HepG2 (cell line): ENCODE measurements around the gene TSPAN13. TPM values are rescaled to one million over a fixed set of nuclear protein-coding genes. Genes with fewer than 3 reads are reported as not detected.

Experiments
- ATAC-seq: fragments of 200-7000 bp; cut with Tn5 transposase; 3 replicates; pipeline ENCODE4 v1.9.1; 2020; ENCODE audit warnings: mild to moderate bottlenecking, moderate library complexity
- BruUV-seq: library from RNA; stranded (reverse); fragments of 400-500 nt; replicated peaks from 2 replicates; lab custom pipeline; 2021; lab: Mats Ljungman, UMichigan
- CTCF ChIA-PET: fragments of 300-600 bp; formaldehyde crosslinking; extraction: SDS; loops from one replicate; lab custom pipeline; 2021; ENCODE audit warnings: low total read pairs, inconsistent platforms, low intra/inter-chr PET ratio; lab: Yijun Ruan, JAX
- POLR2A ChIA-PET: fragments of 350-600 bp; sonication (Branson Sonifier 250); formaldehyde crosslinking; loops from one replicate; lab custom pipeline; 2020; ENCODE audit warnings: antibody characterized with exemption, inconsistent platforms; lab: Yijun Ruan, JAX
- DNase-seq: peaks from one replicate; pipeline ENCODE4 v3.0.0-alpha.2; 2015; ENCODE audit warnings: low spot score
- FAIRE-seq: peaks from 3 replicates; lab custom pipeline; 2011; peaks lifted over from hg19 to GRCh38; lab: Jason Lieb, UNC
- H2AFZ ChIP-seq: one replicate; pipeline ENCODE4 v1.6.1; 2011; ENCODE audit warnings: low read length, inconsistent platforms
- H3K27ac ChIP-seq: fragments of 300-600 bp; 3 replicates; pipeline ENCODE4 v1.8.0; 2011; ENCODE audit warnings: mixed run types, mild to moderate bottlenecking, mixed read lengths, low read length, inconsistent platforms; ENCODE audit not compliant: insufficient read depth; ENCODE audit errors: extremely low read length
- H3K27me3 ChIP-seq, 2 experiments: fragments of 200-600 bp in 1 of 2; 2 replicates in 1 of 2; 3 replicates in 1 of 2; pipeline versions ENCODE4 v1.6.0 to v1.8.0; 2011; ENCODE audit warnings: low read length in 2 of 2, mild to moderate bottlenecking in 2 of 2, moderate library complexity in 2 of 2, inconsistent platforms in 1 of 2; ENCODE audit not compliant: insufficient read depth in 2 of 2, control insufficient read depth in 1 of 2
- H3K36me3 ChIP-seq, 2 experiments: fragments of 200-600 bp in 1 of 2; replicated peaks in 1 of 2; 2 replicates in 1 of 2; 3 replicates in 1 of 2; pipeline versions ENCODE4 v1.5.1 to v1.8.0; 2011; ENCODE audit warnings: low read length in 2 of 2, inconsistent platforms in 1 of 2; ENCODE audit not compliant: insufficient read depth in 2 of 2, control insufficient read depth in 1 of 2
- H3K4me1 ChIP-seq: 2 replicates; pipeline ENCODE4 v1.5.1; 2012; ENCODE audit warnings: low read length, inconsistent platforms; ENCODE audit not compliant: insufficient read depth
- H3K4me2 ChIP-seq: 2 replicates; pipeline ENCODE4 v1.6.0; 2011; ENCODE audit warnings: low read depth, low read length, inconsistent platforms
- H3K4me3 ChIP-seq, 3 experiments: fragments of 200-600 bp in 1 of 3; sonication (generic), shearing (Covaris generic) in 1 of 3; replicated peaks in 1 of 3; 2 replicates each; pipeline ENCODE4 v1.5.1; 2011 to 2016; ENCODE audit warnings: low read length in 3 of 3, inconsistent platforms in 2 of 3, low read depth in 2 of 3, mild to moderate bottlenecking in 2 of 3, control low read depth in 1 of 3, mixed read lengths in 1 of 3; ENCODE audit not compliant: insufficient read depth in 1 of 3
- H3K79me2 ChIP-seq: one replicate; pipeline ENCODE4 v1.6.1; 2011; ENCODE audit warnings: low read length, inconsistent platforms; ENCODE audit not compliant: insufficient read depth
- H3K9ac ChIP-seq: 2 replicates; pipeline ENCODE4 v1.6.0; 2011; ENCODE audit warnings: mild to moderate bottlenecking, low read depth, low read length, inconsistent platforms; ENCODE audit not compliant: insufficient read depth
- H3K9me3 ChIP-seq: 2 replicates; pipeline ENCODE4 v1.5.1; 2012; ENCODE audit warnings: mild to moderate bottlenecking, low read length
- H4K20me1 ChIP-seq: 2 replicates; pipeline ENCODE4 v1.6.0; 2011; ENCODE audit warnings: inconsistent platforms, mild to moderate bottlenecking, low read length, moderate library complexity; ENCODE audit not compliant: insufficient read depth
- ATF6 ChIP-seq: sonication (generic); formaldehyde crosslinking; conservative IDR thresholded peaks from 2 replicates; pipeline ENCODE4 v1.4.0; 2020; ENCODE audit warnings: missing genetic modification reagents
- CEBPG ChIP-seq: IDR thresholded peaks from 2 replicates; pipeline ENCODE4 v1.6.1; 2016
- HNRNPL ChIP-seq: fragments of 200-400 bp; formaldehyde crosslinking; IDR thresholded peaks from 2 replicates; pipeline ENCODE4 v1.6.1; 2017; ENCODE audit warnings: mild to moderate bottlenecking, low read depth, low read length
- KMT2B ChIP-seq: IDR thresholded peaks from 2 replicates; pipeline ENCODE4 v1.6.1; 2016; ENCODE audit warnings: missing genetic modification reagents, missing compliant biosample characterization
- LBX2 ChIP-seq: sonication (generic); formaldehyde crosslinking; IDR thresholded peaks from 2 replicates; pipeline ENCODE4 v1.5.0; 2020; ENCODE audit warnings: missing genetic modification reagents, mild to moderate bottlenecking, borderline replicate concordance
- MIXL1 ChIP-seq: IDR thresholded peaks from 2 replicates; pipeline ENCODE4 v1.6.1; 2016
- MXD4 ChIP-seq: IDR thresholded peaks from 2 replicates; pipeline ENCODE4 v1.6.1; 2016; ENCODE audit warnings: mild to moderate bottlenecking, missing biosample characterization, missing genetic modification reagents
- SP4 ChIP-seq: sonication (generic); formaldehyde crosslinking; IDR thresholded peaks from 2 replicates; pipeline ENCODE4 v1.8.1; 2023; ENCODE audit warnings: mild to moderate bottlenecking, missing genetic modification reagents
- SRSF4 ChIP-seq: fragments of 200-400 bp; formaldehyde crosslinking; IDR thresholded peaks from one replicate; pipeline ENCODE4 v1.6.1; 2018; ENCODE audit warnings: mild to moderate bottlenecking, low read depth, low read length, moderate library complexity; ENCODE audit not compliant: poor library complexity, severe bottlenecking
- TAF15 ChIP-seq: fragments of 200-400 bp; formaldehyde crosslinking; IDR thresholded peaks from one replicate; pipeline ENCODE4 v1.6.1; 2018; ENCODE audit warnings: mild to moderate bottlenecking, low read depth, low read length; ENCODE audit not compliant: poor library complexity, severe bottlenecking
- TCF7L2 ChIP-seq: IDR thresholded peaks from 2 replicates; pipeline ENCODE4 v1.6.1; 2011; ENCODE audit warnings: mild to moderate bottlenecking, low read depth, low read length, moderate library complexity
- ZNF12 ChIP-seq: sonication (generic); formaldehyde crosslinking; IDR thresholded peaks from 2 replicates; pipeline ENCODE4 v1.5.0; 2020; ENCODE audit warnings: missing genetic modification reagents
- ZNF138 ChIP-seq: sonication (generic); formaldehyde crosslinking; IDR thresholded peaks from 2 replicates; pipeline ENCODE4 v1.5.0; 2020; ENCODE audit warnings: mild to moderate bottlenecking, low read depth, missing genetic modification reagents
- ZNF30 ChIP-seq: sonication (generic); formaldehyde crosslinking; IDR thresholded peaks from 2 replicates; pipeline ENCODE4 v1.5.0; 2020; ENCODE audit warnings: mild to moderate bottlenecking, missing genetic modification reagents
- ZNF512 ChIP-seq: sonication (generic); formaldehyde crosslinking; IDR thresholded peaks from 2 replicates; pipeline ENCODE4 v1.4.0; 2020; ENCODE audit warnings: mild to moderate bottlenecking, missing genetic modification reagents
- ZNF546 ChIP-seq: sonication (generic); formaldehyde crosslinking; conservative IDR thresholded peaks from 2 replicates; pipeline ENCODE4 v1.8.1; 2023; ENCODE audit warnings: mild to moderate bottlenecking, missing genetic modification reagents
- ZNF547 ChIP-seq: sonication (generic); formaldehyde crosslinking; IDR thresholded peaks from 2 replicates; pipeline ENCODE4 v1.5.1; 2020; ENCODE audit warnings: mild to moderate bottlenecking, missing genetic modification reagents
- ZNF670 ChIP-seq: sonication (generic); formaldehyde crosslinking; IDR thresholded peaks from 2 replicates; pipeline ENCODE4 v1.8.0; 2022; ENCODE audit warnings: mild to moderate bottlenecking, missing genetic modification reagents, borderline replicate concordance
- ZSCAN21 ChIP-seq: sonication (generic); formaldehyde crosslinking; IDR thresholded peaks from 2 replicates; pipeline ENCODE4 v1.8.0; 2022; ENCODE audit warnings: mild to moderate bottlenecking, missing genetic modification reagents, moderate library complexity, borderline replicate concordance
- WGBS: methylation state at CpG from one replicate; pipeline ENCODE4 v1.1.6; 2017; ENCODE audit warnings: low lambda C conversion rate; 5-methylcytosine and 5-hydroxymethylcytosine counted together
- in situ Hi-C: cut with HindIII; loops from 2 replicates; pipeline ENCODE4 v1.10.0; 2017; ENCODE audit warnings: low pct_unique_long_range_greater_than_20kb; ENCODE audit not compliant: extremely low pct_ligation_motif_present
- intact Hi-C: fragments of 100-400 bp; cut with micrococcal nuclease; formaldehyde crosslinking; loops from one replicate; pipeline ENCODE4 v1.10.0; 2022; ENCODE audit not compliant: unreplicated experiment
- polyA plus RNA-seq, 8 experiments: library from polyadenylated mRNA; depleted of rRNA in 3 of 8; stranded (reverse) in 7 of 8; unstranded in 1 of 8; fragments of >200 nt; fragmentation: Illumina TruSeq in 4 of 8; extraction: Trizol in 4 of 8; gene quantifications; 2 replicates each; pipeline versions ENCODE4 v1.2.1 to v1.2.3, GENCODE V29; 2011 to 2016; ENCODE audit warnings: low read depth in 4 of 8, missing spikeins in 1 of 8, mixed read lengths in 1 of 8; ENCODE audit not compliant: insufficient read depth in 1 of 8
- total RNA-seq, 5 experiments: library from RNA; depleted of rRNA; stranded (reverse); fragments of >200 nt; fragmentation: Illumina TruSeq; extraction: Trizol; gene quantifications; 2 replicates each; pipeline ENCODE4 v1.2.3, GENCODE V29; 2016; ENCODE audit warnings: low read depth in 1 of 5

TSPAN13 gene
- total and polyA plus RNA-seq, 2 of the 13 experiments (the other 11 are each of a cell fraction or from before 2014, with no cell fraction given) = 5.8 to 6.2 TPM

GRCh38 chr7:16727736-16728135, 25.8 kb upstream of the TSPAN13 start:
- Histone ChIP-seq H3K27ac (no peak overlapping the region), H3K9me3 (no peaks in the 10 kb centered on the region), H3K27me3 (no peaks in the 10 kb centered on the region), H4K20me1 (no peaks in the 10 kb centered on the region), H2AFZ (no peak overlapping the region), H3K36me3 (no peaks in the 10 kb centered on the region), H3K4me3 (no peak overlapping the region), H3K4me2 (no peak overlapping the region), H3K4me1 (no peaks in the 10 kb centered on the region), H3K9ac (no peak overlapping the region), H3K79me2 (no peaks in the 10 kb centered on the region)
- no peak for TF ChIP-seq MIXL1 (CRISPR knock-in tag)
- TF ChIP-seq ZNF12 (CRISPR knock-in tag) = no peak
- TF ChIP-seq ZNF670 = no peak
- TF ChIP-seq ZNF546 (CRISPR knock-in tag) = no peak
- no peak for TF ChIP-seq SRSF4
- TF ChIP-seq TAF15 = no peak
- no peak for TF ChIP-seq ATF6 (CRISPR knock-in tag)
- no peak for TF ChIP-seq ZNF547
- no peak for TF ChIP-seq ZSCAN21 (CRISPR knock-in tag)
- no peak for TF ChIP-seq ZNF30 (CRISPR knock-in tag)
- no peak for TF ChIP-seq MXD4 (CRISPR knock-in tag)
- no peak for TF ChIP-seq TCF7L2
- no peak for TF ChIP-seq CEBPG (CRISPR knock-in tag)
- TF ChIP-seq HNRNPL = no peak
- no peak for TF ChIP-seq LBX2 (CRISPR knock-in tag)
- no peak for TF ChIP-seq KMT2B (CRISPR knock-in tag)
- TF ChIP-seq SP4 = no peak
- no peak for TF ChIP-seq ZNF512 (CRISPR knock-in tag)
- TF ChIP-seq ZNF138 (CRISPR knock-in tag) = no peak
- intact Hi-C loops = no loop called here
- in situ Hi-C loops = no loop called here
- no peak for DNase-seq
- ChIA-PET CTCF (no interaction called here), POLR2A (no interaction called here)
- no TSS peak for BruUV-seq
- ATAC-seq = no peak
- no peak for FAIRE-seq
- 57% methylated on average over 4 of the region's 4 CpGs for WGBS
